GM21786 (cell line): Measurements from ENCODE around the gene TAF8.

Source experiments
- ATAC-seq: cut with Tn5 transposase; IDR thresholded peaks from one replicate; pipeline ENCODE4 v1.9.1; 2021; ENCODE audit not compliant: unreplicated experiment

The TAF8 gene

GRCh38 chr6:42095094-42095493 is 44.8 kb downstream of the TAF8 start:
- ATAC-seq: no peak

- ATAC-seq: no peak
These were observed 45.6 kb downstream of the TAF8 start for GRCh38 chr6:42095776-42096541.

GRCh38 chr6:42099340-42100028 is 49.2 kb downstream of the TAF8 start:
- ATAC-seq: no peak

- ATAC-seq: no peak
These were observed 49.9 kb downstream of the TAF8 start for GRCh38 chr6:42100029-42100901.

GRCh38 chr6:42101186-42101657 is 50.9 kb downstream of the TAF8 start:
- ATAC-seq: no peak

- ATAC-seq: no peak
These were observed 52.9 kb downstream of the TAF8 start for GRCh38 chr6:42103216-42103615.

GRCh38 chr6:42103753-42104094 is 53.4 kb downstream of the TAF8 start:
- no peak for ATAC-seq

- ATAC-seq: peak; percentile 53
These were observed 53.9 kb downstream of the TAF8 start for GRCh38 chr6:42104095-42104803.

- no peak for ATAC-seq
These were observed 54.4 kb downstream of the TAF8 start for GRCh38 chr6:42104804-42105125.

- no peak for ATAC-seq
These were observed 54.9 kb downstream of the TAF8 start for GRCh38 chr6:42105156-42105648.

GRCh38 chr6:42105709-42106108 is 55.4 kb downstream of the TAF8 start:
- ATAC-seq: no peak

- ATAC-seq: no peak
These were observed 56.0 kb downstream of the TAF8 start for GRCh38 chr6:42106112-42107023.

- ATAC-seq: no peak
These were observed 57.7 kb downstream of the TAF8 start for GRCh38 chr6:42108071-42108470.

- no peak for ATAC-seq
These were observed 60.4 kb downstream of the TAF8 start for GRCh38 chr6:42110683-42111082.

GRCh38 chr6:42112351-42112750 is 62.0 kb downstream of the TAF8 start:
- ATAC-seq: no peak

GRCh38 chr6:42113936-42114636 is 63.8 kb downstream of the TAF8 start:
- ATAC-seq: no peak

- no peak for ATAC-seq
These were observed 67.5 kb downstream of the TAF8 start for GRCh38 chr6:42117843-42118161.

- no peak for ATAC-seq
These were observed 68.1 kb downstream of the TAF8 start for GRCh38 chr6:42118162-42119001.
